22Rv1 (cell line): ENCODE measurements around the gene ANKRD34B.

Experiments
- ZFX ChIP-seq: fragments of 450-650 bp; IDR thresholded peaks from 2 replicates; pipeline ENCODE4 v1.6.1; 2017; ENCODE audit warnings: antibody characterized with exemption, borderline replicate concordance
- TF ChIP-seq, protein P1 (sequence below): fragments of 450-650 bp; IDR thresholded peaks from 2 replicates; pipeline ENCODE4 v1.5.1; 2017; ENCODE audit warnings: mild to moderate bottlenecking

GRCh38 chr5:80594810-80595209 is 24.7 kb upstream of the ANKRD34B start:
- TF ChIP-seq, protein P1, sequence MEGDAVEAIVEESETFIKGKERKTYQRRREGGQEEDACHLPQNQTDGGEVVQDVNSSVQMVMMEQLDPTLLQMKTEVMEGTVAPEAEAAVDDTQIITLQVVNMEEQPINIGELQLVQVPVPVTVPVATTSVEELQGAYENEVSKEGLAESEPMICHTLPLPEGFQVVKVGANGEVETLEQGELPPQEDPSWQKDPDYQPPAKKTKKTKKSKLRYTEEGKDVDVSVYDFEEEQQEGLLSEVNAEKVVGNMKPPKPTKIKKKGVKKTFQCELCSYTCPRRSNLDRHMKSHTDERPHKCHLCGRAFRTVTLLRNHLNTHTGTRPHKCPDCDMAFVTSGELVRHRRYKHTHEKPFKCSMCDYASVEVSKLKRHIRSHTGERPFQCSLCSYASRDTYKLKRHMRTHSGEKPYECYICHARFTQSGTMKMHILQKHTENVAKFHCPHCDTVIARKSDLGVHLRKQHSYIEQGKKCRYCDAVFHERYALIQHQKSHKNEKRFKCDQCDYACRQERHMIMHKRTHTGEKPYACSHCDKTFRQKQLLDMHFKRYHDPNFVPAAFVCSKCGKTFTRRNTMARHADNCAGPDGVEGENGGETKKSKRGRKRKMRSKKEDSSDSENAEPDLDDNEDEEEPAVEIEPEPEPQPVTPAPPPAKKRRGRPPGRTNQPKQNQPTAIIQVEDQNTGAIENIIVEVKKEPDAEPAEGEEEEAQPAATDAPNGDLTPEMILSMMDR: no peak
- TF ChIP-seq ZFX: no peak
